H1 (cell line): Measurements from ENCODE around the gene KCNMB1. TPM values are rescaled to one million over a fixed set of nuclear protein-coding genes. Genes with fewer than 3 reads are reported as not detected.

Source experiments
- CTCF ChIA-PET: fragments of 300-600 bp; sonication (Branson Sonifier 250); formaldehyde crosslinking; loops from one replicate; lab custom pipeline; 2021; ENCODE audit not compliant: partially characterized antibody; lab: Charles Lee
- POLR2A ChIA-PET: fragments of 300-600 bp; sonication (Branson Sonifier 250); formaldehyde crosslinking; loops from one replicate; lab custom pipeline; 2021; ENCODE audit warnings: inconsistent platforms; ENCODE audit not compliant: partially characterized antibody; lab: Charles Lee
- DNase-seq, 2 experiments: peaks; one replicate each; pipeline versions ENCODE4 v3.0.0 to v3.0.0-alpha.2; 2010 to 2022; ENCODE audit warnings: low spot score in 2 of 2, low read depth in 1 of 2, mixed read lengths in 1 of 2
- FAIRE-seq: peaks from 2 replicates; lab custom pipeline; 2011; peaks lifted over from hg19 to GRCh38; lab: Jason Lieb, UNC
- H2AFZ ChIP-seq: 2 replicates; pipeline ENCODE4 v1.8.1; 2012; ENCODE audit warnings: low read length, inconsistent platforms
- H2AK5ac ChIP-seq: 2 replicates; pipeline ENCODE4 v1.6.1; 2013; ENCODE audit warnings: low read depth, low read length
- H2BK120ac ChIP-seq: replicated peaks from 2 replicates; pipeline ENCODE3; 2013; ENCODE audit warnings: low read depth, low read length, inconsistent platforms
- H2BK12ac ChIP-seq: 2 replicates; pipeline ENCODE4 v1.6.1; 2013; ENCODE audit warnings: low read depth, low read length
- H2BK15ac ChIP-seq: 2 replicates; pipeline ENCODE4 v1.6.1; 2013; ENCODE audit warnings: low read length
- H2BK20ac ChIP-seq: 2 replicates; pipeline ENCODE4 v1.6.1; 2013; ENCODE audit warnings: low read length
- H2BK5ac ChIP-seq: 2 replicates; pipeline ENCODE4 v1.6.1; 2013; ENCODE audit warnings: low read depth, low read length
- H3K14ac ChIP-seq: 2 replicates; pipeline ENCODE4 v1.6.1; 2013; ENCODE audit warnings: inconsistent platforms; ENCODE audit not compliant: insufficient read length
- H3K18ac ChIP-seq: 2 replicates; pipeline ENCODE4 v1.6.1; 2013; ENCODE audit warnings: low read length; ENCODE audit errors: extremely low read depth
- H3K23ac ChIP-seq: 2 replicates; pipeline ENCODE4 v1.6.1; 2013; ENCODE audit warnings: inconsistent platforms; ENCODE audit not compliant: insufficient read length
- H3K23me2 ChIP-seq: 2 replicates; pipeline ENCODE4 v1.6.1; 2013; ENCODE audit warnings: low read depth, low read length
- H3K27ac ChIP-seq: 2 replicates; pipeline ENCODE4 v1.6.1; 2011; ENCODE audit warnings: low read depth, low read length, inconsistent platforms
- H3K27me3 ChIP-seq, 4 experiments: replicated peaks in 1 of 4; 1 replicate in 1 of 4; 2 replicates in 3 of 4; pipeline versions ENCODE4 v1.6.1 to v1.8.1; 2011 to 2013; ENCODE audit warnings: low read length in 3 of 4, mild to moderate bottlenecking in 3 of 4, inconsistent platforms in 2 of 4, mixed read lengths in 2 of 4, moderate library complexity in 1 of 4; ENCODE audit not compliant: control insufficient read depth in 3 of 4, insufficient read depth in 3 of 4; ENCODE audit errors: extremely low read depth in 1 of 4
- H3K36me3 ChIP-seq, 4 experiments: 2 replicates each; pipeline versions ENCODE4 v1.6.1 to v1.8.1; 2011 to 2013; ENCODE audit warnings: mild to moderate bottlenecking in 4 of 4, low read length in 3 of 4, moderate library complexity in 2 of 4, control low read depth in 1 of 4, inconsistent platforms in 1 of 4; ENCODE audit not compliant: insufficient read depth in 4 of 4, control insufficient read depth in 2 of 4
- H3K4ac ChIP-seq: replicated peaks from 2 replicates; pipeline ENCODE3; 2013; ENCODE audit warnings: low read length, low read depth, mixed read lengths, inconsistent platforms; ENCODE audit not compliant: insufficient read length
- H3K4me1 ChIP-seq, 4 experiments: replicated peaks in 1 of 4; 1 replicate in 1 of 4; 2 replicates in 3 of 4; pipeline versions ENCODE4 v1.6.1 to v1.8.1; 2011 to 2013; ENCODE audit warnings: low read length in 3 of 4, inconsistent platforms in 2 of 4, mixed read lengths in 1 of 4; ENCODE audit not compliant: insufficient read depth in 4 of 4, control insufficient read depth in 3 of 4
- H3K4me2 ChIP-seq, 2 experiments: 2 replicates each; pipeline versions ENCODE4 v1.6.1 to v1.8.1; 2011 to 2013; ENCODE audit warnings: low read depth in 2 of 2, low read length in 2 of 2, control low read depth in 1 of 2, inconsistent platforms in 1 of 2, mild to moderate bottlenecking in 1 of 2; ENCODE audit not compliant: insufficient read depth in 1 of 2
- H3K4me3 ChIP-seq, 4 experiments: fragments of 200-600, 300-600 bp in 1 of 4; sonication (generic), shearing (Covaris generic), sonication (Bioruptor Twin) in 1 of 4; 2 replicates each; pipeline versions ENCODE4 v1.5.1 to v1.8.1; 2011 to 2016; ENCODE audit warnings: low read length in 4 of 4, low read depth in 3 of 4, control low read depth in 2 of 4, inconsistent platforms in 2 of 4, mild to moderate bottlenecking in 2 of 4, mixed read lengths in 1 of 4, moderate library complexity in 1 of 4; ENCODE audit not compliant: insufficient read depth in 2 of 4; ENCODE audit errors: extremely low read depth in 1 of 4
- H3K56ac ChIP-seq: replicated peaks from 2 replicates; pipeline ENCODE3; 2013; ENCODE audit warnings: low read depth, mild to moderate bottlenecking, mixed read lengths, low read length, inconsistent platforms; ENCODE audit not compliant: insufficient read length
- H3K79me1 ChIP-seq: 2 replicates; pipeline ENCODE4 v1.6.1; 2013; ENCODE audit warnings: low read depth, low read length, control low read depth
- H3K79me2 ChIP-seq, 2 experiments: 2 replicates each; pipeline versions ENCODE4 v1.6.1 to v1.8.1; 2012 to 2013; ENCODE audit warnings: low read length in 2 of 2, mild to moderate bottlenecking in 2 of 2, inconsistent platforms in 1 of 2; ENCODE audit not compliant: insufficient read depth in 2 of 2, control insufficient read depth in 1 of 2
- H3K9ac ChIP-seq, 4 experiments: replicated peaks in 1 of 4; 1 replicate in 1 of 4; 2 replicates in 3 of 4; pipeline versions ENCODE4 v1.6.1 to v1.8.1; 2011 to 2013; ENCODE audit warnings: low read depth in 3 of 4, low read length in 3 of 4, control low read depth in 2 of 4, mild to moderate bottlenecking in 2 of 4, moderate library complexity in 2 of 4, inconsistent platforms in 1 of 4; ENCODE audit errors: extremely low read depth in 1 of 4
- H3K9me3 ChIP-seq, 2 experiments: 2 replicates each; pipeline versions ENCODE4 v1.6.1 to v1.8.1; 2012 to 2013; ENCODE audit warnings: mild to moderate bottlenecking in 2 of 2, moderate library complexity in 2 of 2, control low read depth in 1 of 2, inconsistent platforms in 1 of 2, low read depth in 1 of 2, low read length in 1 of 2, mixed read lengths in 1 of 2; ENCODE audit not compliant: insufficient read depth in 2 of 2
- H4K20me1 ChIP-seq, 2 experiments: replicated peaks in 1 of 2; 2 replicates each; pipeline versions ENCODE3 to v1.8.1; 2011 to 2013; ENCODE audit warnings: inconsistent platforms in 2 of 2, low read length in 2 of 2, mild to moderate bottlenecking in 1 of 2; ENCODE audit not compliant: insufficient read depth in 2 of 2, control insufficient read depth in 1 of 2
- H4K5ac ChIP-seq: 2 replicates; pipeline ENCODE4 v1.6.1; 2013; ENCODE audit warnings: low read length, low read depth, mixed read lengths, inconsistent platforms; ENCODE audit not compliant: insufficient read length
- H4K8ac ChIP-seq: 2 replicates; pipeline ENCODE4 v1.8.0; 2013; ENCODE audit warnings: mild to moderate bottlenecking, moderate library complexity, low read length, inconsistent platforms; ENCODE audit not compliant: insufficient read depth; ENCODE audit errors: extremely low read depth
- H4K91ac ChIP-seq: replicated peaks from 2 replicates; pipeline ENCODE3; 2013; ENCODE audit warnings: low read length, mixed read lengths, inconsistent platforms; ENCODE audit not compliant: insufficient read length
- BACH1 ChIP-seq: IDR thresholded peaks from 2 replicates; pipeline ENCODE4 v1.6.1; 2012; ENCODE audit warnings: low read length, improper control_type of control experiment
- BRCA1 ChIP-seq: IDR thresholded peaks from 2 replicates; pipeline ENCODE4 v1.6.1; 2012; ENCODE audit warnings: low read depth, low read length, improper control_type of control experiment
- CHD1 ChIP-seq: IDR thresholded peaks from 2 replicates; pipeline ENCODE4 v1.6.1; 2012; ENCODE audit warnings: low read depth, low read length, improper control_type of control experiment
- HDAC6 ChIP-seq: IDR thresholded peaks from one replicate; pipeline ENCODE4 v1.7.1; 2012; ENCODE audit warnings: low read depth, mild to moderate bottlenecking, inconsistent platforms, low read length, moderate library complexity
- JUN ChIP-seq: IDR thresholded peaks from 2 replicates; pipeline ENCODE4 v1.6.1; 2011; ENCODE audit warnings: low read depth, mild to moderate bottlenecking, improper control_type of control experiment, low read length
- KDM1A ChIP-seq: fragments of 200-600, 300-600 bp; sonication (generic); IDR thresholded peaks from 2 replicates; pipeline ENCODE4 v1.7.1; 2016; ENCODE audit warnings: mild to moderate bottlenecking, low read length, borderline replicate concordance
- NRF1 ChIP-seq: IDR thresholded peaks from 2 replicates; pipeline ENCODE4 v1.6.1; 2011; ENCODE audit warnings: mild to moderate bottlenecking, low read depth, low read length, improper control_type of control experiment
- POLR2AphosphoS5 ChIP-seq: IDR thresholded peaks from 2 replicates; pipeline ENCODE4 v1.6.1; 2011; ENCODE audit warnings: low read depth, low read length
- RBBP5 ChIP-seq: IDR thresholded peaks from 2 replicates; pipeline ENCODE4 v1.7.1; 2012; ENCODE audit warnings: low read depth, mild to moderate bottlenecking, inconsistent platforms, low read length, moderate library complexity, borderline replicate concordance
- RNF2 ChIP-seq: fragments of 200-900, 300-1000 bp; sonication (generic); IDR thresholded peaks from 2 replicates; pipeline ENCODE4 v1.7.1; 2016; ENCODE audit warnings: borderline replicate concordance, low read depth, mild to moderate bottlenecking, antibody characterized with exemption, low read length; ENCODE audit not compliant: poor library complexity, severe bottlenecking; ENCODE audit errors: missing control alignments
- SP4 ChIP-seq: IDR thresholded peaks from 2 replicates; pipeline ENCODE4 v1.6.1; 2012; ENCODE audit warnings: low read length, inconsistent platforms
- SRF ChIP-seq: IDR thresholded peaks from 2 replicates; pipeline ENCODE4 v1.6.1; 2011; ENCODE audit warnings: mild to moderate bottlenecking, low read depth, low read length, moderate library complexity
- TAF1 ChIP-seq: IDR thresholded peaks from 2 replicates; pipeline ENCODE4 v1.6.1; 2011; ENCODE audit warnings: mild to moderate bottlenecking, low read depth, low read length
- TCF12 ChIP-seq: IDR thresholded peaks from 2 replicates; pipeline ENCODE4 v1.6.1; 2011; ENCODE audit warnings: low read depth, mild to moderate bottlenecking, low read length
- TEAD4 ChIP-seq: IDR thresholded peaks from 2 replicates; pipeline ENCODE4 v1.6.1; 2012; ENCODE audit warnings: low read depth, low read length, inconsistent platforms, mixed read lengths
- WGBS, 2 experiments: shearing (Covaris generic) in 1 of 2; methylation state at CpG; one replicate each; pipeline versions ENCODE4 v1.1.6 to v1.1.7; 2013 to 2015; ENCODE audit warnings: low lambda C conversion rate in 2 of 2, mixed read lengths in 2 of 2, inconsistent platforms in 1 of 2, low coverage in 1 of 2, missing lambda C conversion rate in 1 of 2; ENCODE audit not compliant: insufficient replicate concordance in 2 of 2, insufficient coverage in 1 of 2, insufficient read length in 1 of 2; ENCODE audit errors: extremely low coverage in 1 of 2, missing lambda C conversion rate in 1 of 2; 5-methylcytosine and 5-hydroxymethylcytosine counted together
- polyA plus RNA-seq, 7 experiments: library from polyadenylated mRNA; depleted of rRNA in 3 of 7; stranded (reverse) in 5 of 7; unstranded in 2 of 7; fragments of >200 nt in 5 of 7; fragments of 200-250 nt in 2 of 7; gene quantifications; 1 replicate in 5 of 7; 2 replicates in 1 of 7; 4 replicates in 1 of 7; pipeline versions ENCODE4 v1.2.1 to v1.2.3, GENCODE V29; 2011 to 2013; ENCODE audit warnings: missing spikeins in 2 of 7, mixed read lengths in 2 of 7
- total RNA-seq: library from RNA; stranded (reverse); fragmentation: NEBNext Ultra II Directional; extraction: Animal tissue kit (Norgen Biotek cat#: 25700); gene quantifications from 2 replicates; pipeline ENCODE4 v1.2.1, GENCODE V29; 2021

KCNMB1 gene
- total and polyA plus RNA-seq, 2 of the 8 experiments (the other 6 are each of a cell fraction or from before 2014, with no cell fraction given), result 0.08 to 0.19 TPM

DNA sequence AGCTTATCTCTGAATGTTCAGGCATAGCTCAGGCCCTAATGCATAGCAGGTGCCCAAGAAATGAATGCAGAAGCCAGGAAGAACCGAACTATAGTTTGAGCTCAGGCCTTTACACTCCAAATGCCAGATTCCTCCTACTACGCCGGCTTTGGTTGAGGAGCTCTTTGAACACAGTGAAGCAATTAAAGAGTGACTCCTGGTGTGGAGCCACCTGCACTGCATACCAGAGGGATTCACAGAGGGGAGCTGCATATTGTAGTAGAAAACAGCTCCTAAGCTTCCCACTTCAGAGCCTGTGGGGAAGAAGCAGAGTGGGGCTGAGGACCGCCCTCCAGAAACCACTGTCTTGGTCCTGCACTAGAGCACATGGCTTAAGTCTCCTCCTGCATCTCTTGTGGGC is 14.5 kb upstream of the KCNMB1 start:
- H3K23me2 ChIP-seq, result no peaks in the 10 kb centered on the region
- no peak overlapping the region for H2AK5ac ChIP-seq
- POLR2A ChIA-PET, result interaction anchor here (0.9 to 1.0 kb wide), 2 partner anchors 10 to 16 kb away, joined by 3 to 6 read pairs; no protein-coding TSS in a partner anchor
- H3K36me3 ChIP-seq, result no peaks in the 10 kb centered on the region
- H3K9me3 ChIP-seq, result peaks cover 0 to 3% of the 10 kb centered on the region in 2 experiments; a peak in 1 of 4 replicates
- no peak overlapping the region for H2BK120ac ChIP-seq
- no peaks in the 10 kb centered on the region for H3K79me1 ChIP-seq
- no peak overlapping the region for H4K91ac ChIP-seq
- FAIRE-seq (no peak), DNase-seq (no peak)
- H3K14ac ChIP-seq, result no peak overlapping the region
- CTCF ChIA-PET, result interaction anchor here (0.6 to 11.1 kb wide), 47 partner anchors 9 to 432 kb away, joined by 3 to 93 read pairs (median 4); partner anchors contain the start of genes C5orf58 and KCNMB1
- H2AFZ ChIP-seq, result no peak overlapping the region
- no peak overlapping the region for H3K9ac ChIP-seq
- H2BK15ac ChIP-seq, result no peak overlapping the region
- H2BK12ac ChIP-seq, result no peak overlapping the region
- H4K20me1 ChIP-seq, result no peaks in the 10 kb centered on the region
- no peak overlapping the region for H3K56ac ChIP-seq
- no peak overlapping the region for H3K4me3 ChIP-seq
- H3K4me2 ChIP-seq, result no peak overlapping the region
- 73% methylated on average over 4 of the region's 4 CpGs; no CpG with 5 or more reads in 1 of the 2 experiments for WGBS, 2 experiments
- H4K8ac ChIP-seq, result no peak overlapping the region
- no peak overlapping the region for H3K23ac ChIP-seq
- H2BK5ac ChIP-seq, result no peak overlapping the region
- H3K79me2 ChIP-seq, result no peaks in the 10 kb centered on the region
- no peaks in the 10 kb centered on the region for H3K27me3 ChIP-seq
- H2BK20ac ChIP-seq, result no peak overlapping the region
- no peak overlapping the region for H4K5ac ChIP-seq
- no peak overlapping the region for H3K27ac ChIP-seq
- H3K18ac ChIP-seq, result peak overlapping the region; percentile 38; the same call in 1 of the 2 replicates
- H3K4me1 ChIP-seq, result peaks cover 7 to 16% (median 11%) of the 10 kb centered on the region in 4 experiments; a peak in 6 of 7 replicates
- no peak overlapping the region for H3K4ac ChIP-seq
- TF ChIP-seq SP4 (no peak), RNF2 (no peak), BRCA1 (no peak), POLR2AphosphoS5 (no peak), HDAC6 (no peak), KDM1A (no peak), RBBP5 (no peak), BACH1 (no peak), TEAD4 (peak; percentile 59; the same call in 1 of the 2 replicates), CHD1 (no peak), TAF1 (no peak), JUN (no peak), NRF1 (no peak), TCF12 (0 out of 2 replicates have a peak, but pooled peaks have one; percentile 38), SRF (no peak)
